NT2/D1 (cell line): ENCODE measurements around the gene AK1.

Experiments used
- YY1 ChIP-seq: IDR thresholded peaks from 2 replicates; pipeline ENCODE4 v1.6.1; 2011; ENCODE audit not compliant: insufficient read length, insufficient read depth
- ZNF274 ChIP-seq: IDR thresholded peaks from 2 replicates; pipeline ENCODE4 v1.6.1; 2011; ENCODE audit warnings: mild to moderate bottlenecking, low read depth, low read length

DNA sequence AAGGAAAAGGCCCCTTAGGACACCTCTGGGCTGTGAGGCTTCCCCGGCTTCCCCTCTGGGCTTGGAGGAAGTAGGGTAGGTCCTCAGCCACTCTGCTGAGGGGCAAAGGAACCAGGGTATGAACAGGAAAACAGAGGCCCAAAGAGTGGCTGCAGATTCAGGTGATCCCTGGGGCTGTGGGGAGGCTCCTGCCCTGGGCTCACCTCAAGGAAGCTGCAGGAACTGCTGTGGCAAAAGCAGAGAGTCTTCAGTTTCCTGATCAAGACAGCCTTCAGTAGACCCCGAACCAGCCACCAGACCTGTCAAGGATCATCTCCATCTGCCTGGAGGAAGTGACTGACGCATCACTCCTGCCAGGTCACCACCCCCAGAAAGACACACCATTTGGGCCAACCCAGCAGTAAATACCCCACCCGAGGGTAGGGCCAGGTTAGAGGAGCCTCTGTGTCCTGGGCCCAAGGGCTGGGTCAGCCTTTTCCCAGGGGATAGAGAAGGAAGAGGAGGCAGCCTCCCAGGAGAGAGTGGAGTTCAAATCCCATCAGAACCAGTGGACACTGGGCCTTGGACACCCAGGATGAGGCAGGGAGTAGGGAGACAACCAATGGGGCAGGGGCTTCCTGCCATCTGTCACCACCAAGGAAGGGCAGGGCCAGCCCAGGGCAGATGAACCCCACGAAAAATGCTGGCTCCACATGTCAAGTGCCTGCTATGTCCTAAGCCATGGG is 27.7 kb upstream of the AK1 start:
- TF ChIP-seq YY1 (no peak), ZNF274 (no peak)
